Fibroblast of villous mesenchyme (primary cell): ENCODE measurements around the gene TPI1. TPM values are rescaled to one million over a fixed set of nuclear protein-coding genes. Genes with fewer than 3 reads are reported as not detected.
"Not testable (repeated sequence)": the region's sequence is repeated elsewhere in the genome, so short reads cannot be mapped to it uniquely, and the experiment has no call there.

Experiments used
- DNase-seq: peaks from one replicate; pipeline ENCODE4 v3.0.0-alpha.2; 2010; ENCODE audit warnings: low read depth
- H3K4me3 ChIP-seq: 2 replicates; pipeline ENCODE4 v1.5.1; 2011; ENCODE audit warnings: low read depth, mild to moderate bottlenecking, low read length
- total RNA-seq: library from RNA; depleted of rRNA; stranded (reverse); fragments of >200 nt; gene quantifications from 2 replicates; pipeline ENCODE4 v1.2.3, GENCODE V29; 2012
- TF ChIP-seq, protein P1 (sequence below): IDR thresholded peaks from 2 replicates; pipeline ENCODE4 v1.5.1; 2012; ENCODE audit warnings: low read depth, mild to moderate bottlenecking, low read length; ENCODE audit not compliant: insufficient read depth

Gene TPI1
- total RNA-seq, 1 donor, result 620 TPM

DNA sequence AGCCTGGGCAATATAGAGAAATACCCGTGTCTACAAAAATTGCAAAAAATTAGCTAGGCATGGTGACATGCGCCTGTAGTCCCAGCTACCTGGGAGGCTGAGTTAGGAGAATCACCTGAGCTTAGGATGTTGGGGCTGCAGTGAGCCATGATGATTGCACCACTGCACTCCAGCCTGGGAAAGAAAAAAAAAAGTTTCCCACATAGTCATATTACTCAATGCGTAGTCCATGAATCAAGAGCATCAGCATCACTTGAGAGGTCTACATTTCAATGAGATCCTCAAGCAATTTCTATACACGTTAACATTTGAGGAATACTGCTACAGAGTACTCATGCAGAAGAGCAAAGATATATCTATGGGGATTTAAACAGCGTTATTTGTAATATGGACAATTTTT, 32.1 kb downstream of the TPI1 start:
- TF ChIP-seq, protein P1, sequence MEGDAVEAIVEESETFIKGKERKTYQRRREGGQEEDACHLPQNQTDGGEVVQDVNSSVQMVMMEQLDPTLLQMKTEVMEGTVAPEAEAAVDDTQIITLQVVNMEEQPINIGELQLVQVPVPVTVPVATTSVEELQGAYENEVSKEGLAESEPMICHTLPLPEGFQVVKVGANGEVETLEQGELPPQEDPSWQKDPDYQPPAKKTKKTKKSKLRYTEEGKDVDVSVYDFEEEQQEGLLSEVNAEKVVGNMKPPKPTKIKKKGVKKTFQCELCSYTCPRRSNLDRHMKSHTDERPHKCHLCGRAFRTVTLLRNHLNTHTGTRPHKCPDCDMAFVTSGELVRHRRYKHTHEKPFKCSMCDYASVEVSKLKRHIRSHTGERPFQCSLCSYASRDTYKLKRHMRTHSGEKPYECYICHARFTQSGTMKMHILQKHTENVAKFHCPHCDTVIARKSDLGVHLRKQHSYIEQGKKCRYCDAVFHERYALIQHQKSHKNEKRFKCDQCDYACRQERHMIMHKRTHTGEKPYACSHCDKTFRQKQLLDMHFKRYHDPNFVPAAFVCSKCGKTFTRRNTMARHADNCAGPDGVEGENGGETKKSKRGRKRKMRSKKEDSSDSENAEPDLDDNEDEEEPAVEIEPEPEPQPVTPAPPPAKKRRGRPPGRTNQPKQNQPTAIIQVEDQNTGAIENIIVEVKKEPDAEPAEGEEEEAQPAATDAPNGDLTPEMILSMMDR, result no peak
- H3K4me3 ChIP-seq, result no peak overlapping the region

DNA sequence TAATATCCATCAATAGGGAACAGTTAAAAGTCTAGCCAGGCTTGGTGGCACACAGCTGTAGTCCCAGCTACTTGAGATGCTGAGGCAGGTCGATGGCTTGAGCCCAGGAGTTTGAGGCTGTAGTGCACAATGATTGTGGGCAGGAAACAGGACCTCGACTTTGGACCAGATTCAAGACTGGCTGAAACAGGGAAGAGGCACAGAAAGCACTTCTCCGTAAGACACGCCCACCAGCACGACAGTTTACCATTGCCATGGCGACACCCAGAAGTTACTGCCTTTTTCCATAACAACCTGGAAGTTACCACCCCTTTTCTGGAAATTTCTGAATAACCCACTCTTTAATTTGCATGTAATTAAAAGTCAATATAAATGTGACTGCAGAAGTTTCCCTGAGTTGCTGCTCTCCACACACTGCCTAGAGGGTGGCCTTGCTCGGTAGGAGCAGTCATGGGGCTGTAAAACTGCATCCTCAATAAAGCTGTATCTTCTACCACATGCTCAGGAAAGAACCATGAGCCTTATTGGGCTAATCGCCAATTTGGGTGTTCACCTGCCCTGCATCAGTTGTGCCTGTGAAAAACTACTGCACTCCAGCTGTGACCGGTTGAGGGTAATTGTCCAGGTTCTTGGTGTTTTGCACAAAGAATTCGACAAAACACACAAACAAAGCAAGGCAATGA, 32.6 kb downstream of the TPI1 start:
- no peak overlapping the region for H3K4me3 ChIP-seq
- TF ChIP-seq, protein P1, result no peak
- peak; percentile 57 for DNase-seq

More for the DNA sequence above, 32.1 kb downstream of the TPI1 start:
- DNase-seq, result no peak

DNA sequence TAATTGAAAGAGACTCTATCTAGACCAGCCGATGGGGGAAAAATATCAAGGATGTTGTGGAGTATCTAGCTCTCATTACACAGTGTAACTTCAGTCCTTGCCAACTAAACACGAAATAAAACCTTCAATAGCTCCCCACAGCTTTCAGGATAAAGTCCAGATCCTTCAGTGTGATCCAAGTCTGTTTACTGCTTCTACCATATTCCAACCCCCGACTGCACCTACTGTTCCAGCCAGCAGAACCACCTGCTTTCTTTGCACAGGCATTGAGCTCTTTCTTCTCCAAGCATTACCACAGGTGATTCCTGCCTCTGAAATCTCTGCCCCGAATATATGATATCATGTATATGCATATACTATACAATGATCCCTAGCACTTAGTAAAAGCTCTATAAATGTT, 35.1 kb downstream of the TPI1 start:
- no peak for DNase-seq
- no peak overlapping the region for H3K4me3 ChIP-seq
- TF ChIP-seq, protein P1, result no peak

DNA sequence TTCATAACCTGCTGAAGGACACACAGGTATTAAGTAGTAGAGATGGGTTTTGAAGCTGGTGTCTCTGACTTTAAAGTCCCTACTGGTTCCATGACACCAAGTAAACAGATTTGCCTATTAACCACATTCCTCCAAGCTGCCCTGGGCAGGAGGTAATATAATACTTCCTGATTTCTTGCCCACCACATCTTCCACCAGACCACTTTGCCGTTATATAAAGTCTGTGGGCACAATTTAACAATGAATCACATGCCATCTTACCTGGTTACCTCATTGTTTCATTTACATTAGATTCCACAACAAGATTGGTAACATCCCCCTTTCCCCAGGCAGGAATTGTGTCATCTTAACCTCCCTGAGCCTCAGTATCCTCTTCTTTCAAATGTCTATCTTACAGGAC, 36.4 kb downstream of the TPI1 start:
- H3K4me3 ChIP-seq, result no peak overlapping the region
- TF ChIP-seq, protein P1, result no peak
- no peak for DNase-seq

DNA sequence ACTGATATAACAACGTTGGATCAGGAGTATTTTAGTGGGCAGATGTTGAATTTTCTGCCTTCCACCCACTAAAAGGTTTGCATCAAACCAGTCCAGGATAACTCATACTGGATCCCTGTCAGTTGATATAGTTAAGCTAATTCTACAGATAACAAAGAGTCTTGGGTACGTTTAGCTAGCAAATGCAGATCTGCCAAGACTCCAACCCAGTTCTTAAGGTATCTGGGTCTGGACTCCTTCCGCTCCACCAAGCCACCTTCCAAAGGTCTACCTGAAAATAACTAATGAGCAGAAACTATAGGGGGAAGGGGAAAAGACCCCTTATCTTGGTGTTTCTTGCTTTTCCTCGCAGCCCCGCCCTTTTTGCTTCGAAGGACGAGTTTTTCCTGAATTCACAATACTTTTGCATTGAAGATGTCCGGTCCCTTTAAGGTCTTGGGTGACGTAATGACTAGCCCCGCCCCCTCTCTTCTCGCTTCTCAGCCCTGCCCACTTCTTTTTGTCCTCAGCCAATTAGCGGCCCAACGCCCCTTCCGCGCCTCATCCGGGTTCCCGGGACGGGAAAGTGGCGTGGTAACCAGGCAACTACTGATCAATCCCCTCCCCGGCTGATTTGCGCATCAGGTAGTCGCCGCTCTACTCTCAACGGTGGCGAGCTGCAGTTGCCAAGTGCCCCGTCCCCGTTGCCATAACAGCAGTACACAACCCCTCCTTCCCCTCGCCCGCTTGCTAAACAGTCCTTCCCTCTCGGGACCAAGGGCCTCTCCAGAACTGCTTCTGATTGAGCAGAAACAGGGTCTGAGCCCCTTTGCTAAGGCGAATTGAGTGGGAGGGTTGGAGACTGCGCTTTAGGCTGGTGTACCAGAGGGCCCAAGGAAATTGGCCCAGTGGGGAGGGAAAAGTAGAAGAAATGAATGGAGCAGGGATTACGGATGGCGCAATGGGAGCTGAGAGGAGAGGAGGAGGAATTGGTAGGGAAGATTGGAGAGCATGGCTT, 37.2 kb downstream of the TPI1 start, which contains the start of gene LRRC23:
TSS of gene LRRC23 (plus strand) at position 543 of the 997 bp plus-strand sequence. CDS start 812 bp downstream, outside the sequence.
- peak within 1 kb of the TSS; percentile 76 for H3K4me3 ChIP-seq
- TF ChIP-seq, protein P1, result no peak
- DNase-seq, result peak; percentile 94

DNA sequence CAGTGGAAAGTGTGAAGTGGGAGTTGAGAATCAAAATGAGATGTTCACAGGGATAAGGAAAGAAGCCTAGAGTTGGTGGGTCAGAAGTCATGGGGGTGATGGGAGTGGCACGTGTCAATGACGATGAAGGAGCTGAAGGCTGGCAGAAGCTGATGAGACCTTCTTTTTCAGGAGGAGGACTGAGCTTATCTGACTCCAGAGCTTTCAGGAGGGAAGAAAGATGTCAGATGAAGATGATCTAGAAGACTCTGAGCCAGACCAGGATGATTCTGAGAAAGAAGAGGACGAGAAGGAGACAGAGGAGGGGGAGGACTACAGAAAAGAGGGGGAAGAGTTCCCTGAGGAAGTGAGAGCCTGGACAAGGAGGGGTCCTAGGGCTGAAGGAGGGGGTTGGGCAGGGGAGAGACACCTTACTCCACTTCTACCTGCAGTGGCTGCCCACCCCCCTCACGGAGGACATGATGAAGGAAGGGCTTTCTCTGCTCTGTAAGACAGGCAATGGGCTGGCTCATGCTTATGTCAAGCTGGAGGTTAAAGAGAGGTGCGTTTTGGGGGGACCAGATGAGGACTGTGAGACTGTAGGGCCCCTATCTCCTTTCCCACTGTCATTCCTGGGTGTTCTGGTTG, 38.2 kb downstream of the TPI1 start:
- H3K4me3 ChIP-seq, result peak overlapping the region; percentile 76
- no peak for DNase-seq
- TF ChIP-seq, protein P1, result no peak

DNA sequence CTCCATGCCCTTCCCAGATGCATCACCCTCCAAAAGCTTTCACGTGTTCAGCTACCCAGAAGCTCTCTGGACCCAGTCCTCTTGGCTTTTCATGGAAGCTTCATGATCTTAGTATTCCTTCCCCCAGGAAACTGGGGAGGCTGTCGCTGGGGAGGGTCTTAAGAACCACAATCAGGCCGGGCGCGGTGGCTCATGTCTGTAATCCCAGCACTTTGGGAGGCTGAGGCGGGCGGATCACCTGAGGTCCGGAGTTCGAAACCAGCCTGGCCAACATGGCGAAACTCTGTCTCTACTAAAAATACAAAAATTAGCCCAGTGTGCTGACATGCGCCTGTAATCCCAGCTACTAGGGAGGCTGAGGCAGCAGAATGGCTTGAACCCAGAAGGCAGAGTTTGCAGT, 40.8 kb downstream of the TPI1 start:
- not testable (repeated sequence) for H3K4me3 ChIP-seq, DNase-seq
